Activated naive CD4-positive, alpha-beta T cell treated with anti-CD3 and anti-CD28 coated beads, Interleukin-2, amount 50 U/mL, for 72 hours (primary cell): ENCODE results near the gene MFF. TPM values are rescaled to one million over a fixed set of nuclear protein-coding genes. Genes with fewer than 3 reads are reported as not detected.

Source experiments
- ATAC-seq, 2 donors: fragments of 150-1000 bp; cut with Tn5 transposase; 2 replicates each; pipeline ENCODE4 v1.10.0; 2021; ENCODE audit warnings: mild to moderate bottlenecking in 2 of 2, moderate library complexity in 2 of 2
- DNase-seq, 2 donors: peaks; one replicate each; pipeline ENCODE4 v3.0.0; 2021 to 2022; ENCODE audit warnings: low spot score in 2 of 2
- H3K27ac Mint-ChIP-seq, 2 donors: one replicate each; pipeline ENCODE4 v1.8.0; 2022; ENCODE audit warnings: mild to moderate bottlenecking in 2 of 2, mixed read lengths in 2 of 2
- H3K36me3 Mint-ChIP-seq, 2 donors: one replicate each; pipeline ENCODE4 v1.8.0; 2022; ENCODE audit warnings: mixed read lengths in 2 of 2
- H3K9me3 Mint-ChIP-seq, 2 donors: one replicate each; pipeline ENCODE4 v1.8.0; 2022; ENCODE audit warnings: mixed read lengths in 2 of 2
- total RNA-seq, 2 donors: library from RNA; stranded (reverse); gene quantifications; one replicate each; pipeline ENCODE4 v1.2.3, GENCODE V29; 2022

MFF gene
- total RNA-seq, 2 donors from 2014 or later = 60.1 to 88.1 TPM

DNA sequence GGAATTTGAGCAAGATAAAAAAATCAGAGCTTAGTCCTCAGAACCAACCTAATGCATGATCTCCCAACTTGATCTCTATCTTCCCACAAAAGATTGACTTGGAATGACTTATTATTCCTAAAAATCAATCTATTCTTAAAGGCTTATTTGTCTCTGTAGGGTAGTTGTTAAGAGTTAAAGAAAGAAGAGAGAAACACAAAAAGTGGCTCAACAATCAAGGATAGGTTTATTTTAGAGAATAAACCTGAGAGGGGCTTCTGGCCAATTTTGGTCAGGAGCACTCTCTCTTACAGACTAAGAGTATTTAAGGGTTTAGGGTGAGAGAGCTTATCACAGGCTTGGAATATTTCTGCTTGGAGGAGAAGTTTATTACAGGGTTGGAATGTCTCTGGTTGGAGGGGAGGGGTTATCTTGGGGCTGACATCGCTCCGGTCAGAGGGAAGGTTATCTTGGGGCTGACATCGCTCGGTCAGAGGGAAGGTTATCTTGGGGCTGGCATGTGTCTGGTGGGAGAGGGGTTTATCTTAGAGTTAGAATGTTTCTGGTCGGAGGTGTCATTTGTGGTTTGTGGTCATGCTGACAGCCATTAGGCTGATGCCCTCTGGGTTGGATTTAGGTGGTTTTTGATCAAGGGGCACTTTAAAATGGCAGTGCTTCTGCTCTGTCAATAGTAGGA, 2.4 kb upstream of the MFF start:
- peaks cover 3 to 9% of the 10 kb centered on the region in 2 donors for H3K9me3 Mint-ChIP-seq
- no peak overlapping the region for H3K27ac Mint-ChIP-seq
- peaks cover 18% of the 10 kb centered on the region in 2 donors for H3K36me3 Mint-ChIP-seq
- DNase-seq = no peak
- no peak for ATAC-seq

DNA sequence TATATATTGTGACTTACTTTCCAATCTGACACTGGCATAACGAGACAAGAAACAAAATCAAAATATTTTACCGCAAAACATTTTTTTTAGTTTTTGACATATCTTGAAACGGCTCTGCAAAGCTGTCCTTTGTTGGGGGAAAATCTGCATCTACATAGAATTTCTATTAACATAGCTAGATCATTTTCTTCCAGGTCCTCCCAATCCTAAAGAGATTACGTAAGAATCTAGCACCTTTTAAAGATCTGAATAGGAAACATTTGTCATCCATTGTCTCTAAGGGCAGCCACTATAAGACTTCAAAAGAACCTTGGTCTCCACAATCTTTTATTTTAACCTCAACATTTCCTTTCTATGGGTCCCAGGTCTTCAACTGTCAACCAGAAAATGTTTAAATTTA, 1.2 kb upstream of the MFF start:
- peaks cover 3 to 9% of the 10 kb centered on the region in 2 donors for H3K9me3 Mint-ChIP-seq
- H3K27ac Mint-ChIP-seq = peak overlapping the region in 1 of 2 donors; percentile 96
- DNase-seq (no peak), ATAC-seq (no peak)
- peaks cover 16 to 18% of the 10 kb centered on the region in 2 donors for H3K36me3 Mint-ChIP-seq

DNA sequence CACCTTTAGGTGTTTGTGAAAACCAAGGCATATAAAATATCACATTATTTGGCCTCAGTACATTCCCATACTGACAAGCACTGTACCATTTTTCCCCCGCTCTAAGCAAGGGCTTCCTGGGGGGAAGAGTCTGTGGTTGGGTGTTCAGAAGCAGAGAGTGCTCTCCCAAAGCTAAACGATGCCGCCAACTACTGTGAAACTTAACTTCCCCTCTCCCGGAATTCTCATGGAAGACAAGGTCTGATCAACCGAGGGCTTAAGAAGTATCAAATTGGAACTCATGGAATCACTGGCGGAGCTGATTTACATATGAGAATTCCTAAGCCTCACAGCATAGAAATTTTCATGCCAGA, 433 bp upstream of the MFF start:
- peak in 1 of 2 donors; percentile 3 for ATAC-seq
- peaks cover 16 to 18% of the 10 kb centered on the region in 2 donors for H3K36me3 Mint-ChIP-seq
- DNase-seq = no peak
- H3K27ac Mint-ChIP-seq = peak overlapping the region; percentile 55 to 96
- H3K9me3 Mint-ChIP-seq = peaks cover 3 to 9% of the 10 kb centered on the region in 2 donors

DNA sequence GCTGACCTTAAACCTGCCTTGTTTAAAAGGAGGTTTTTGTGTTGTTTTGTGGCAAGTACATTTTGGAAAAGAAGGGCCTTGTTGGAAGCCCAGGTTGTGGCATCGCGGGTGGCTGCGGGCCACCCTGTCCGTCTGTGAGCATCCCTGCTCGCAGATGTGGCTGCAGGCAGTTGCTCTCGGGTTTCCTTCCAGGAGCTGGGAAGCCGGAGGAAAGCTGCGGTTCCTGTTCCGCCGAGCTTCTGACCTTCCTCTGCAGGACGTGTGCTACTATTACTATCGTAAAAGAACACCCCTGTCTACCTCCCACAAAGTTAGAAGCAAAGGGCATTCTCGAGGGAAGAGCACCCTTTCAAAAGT, 766 bp downstream of the MFF start:
- no peak for DNase-seq

DNA sequence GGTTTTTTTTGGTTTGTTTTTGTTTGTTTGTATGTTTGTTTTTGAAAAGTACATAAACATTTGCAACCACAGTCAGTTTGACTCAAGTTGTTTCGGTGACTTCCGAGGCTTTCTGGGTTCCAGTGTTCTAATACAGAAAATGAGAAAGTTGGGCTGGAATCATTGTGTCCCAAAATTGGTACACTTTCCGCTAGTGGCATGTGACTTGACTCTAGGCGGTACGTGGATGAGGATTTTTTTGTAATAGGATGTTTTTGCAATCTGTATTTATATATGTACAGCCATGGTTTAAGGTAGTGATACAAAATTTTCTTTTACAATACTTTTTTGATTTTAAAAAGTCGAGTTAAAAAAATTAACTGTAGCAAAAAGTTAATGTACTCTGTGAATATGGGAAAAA, 1.7 kb downstream of the MFF start:
- no peak overlapping the region for H3K27ac Mint-ChIP-seq
- ATAC-seq (no peak), DNase-seq (no peak)
- H3K36me3 Mint-ChIP-seq = peaks cover 14 to 16% of the 10 kb centered on the region in 2 donors
- H3K9me3 Mint-ChIP-seq = peaks cover 2 to 9% of the 10 kb centered on the region in 2 donors

More for the DNA sequence above, 766 bp downstream of the MFF start:
- Mint-ChIP-seq H3K9me3 (peaks cover 3 to 9% of the 10 kb centered on the region in 2 donors), H3K36me3 (peaks cover 16 to 18% of the 10 kb centered on the region in 2 donors), H3K27ac (peak overlapping the region; percentile 96 to 99)
- no peak for ATAC-seq

DNA sequence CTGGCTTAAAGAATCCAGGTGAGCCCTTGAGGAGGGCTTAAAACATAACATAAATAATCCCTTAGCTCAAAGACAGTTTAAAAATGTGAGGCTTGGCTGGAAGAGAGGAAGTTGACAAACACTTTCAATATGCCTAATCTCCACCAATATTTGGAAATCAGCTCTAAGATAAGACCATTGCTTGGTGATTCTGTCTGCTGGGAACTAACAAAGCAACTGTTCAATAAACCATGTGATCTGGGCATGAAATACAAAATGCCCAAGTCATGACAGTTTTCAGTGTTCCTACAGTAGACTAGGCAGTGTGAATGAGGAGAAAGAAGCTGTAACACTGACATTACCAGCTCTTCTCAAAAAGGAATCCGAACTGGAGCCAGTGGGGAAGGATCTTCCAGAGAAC, 10.7 kb downstream of the MFF start:
- no peaks in the 10 kb centered on the region for H3K9me3 Mint-ChIP-seq
- peak overlapping the region in 1 of 2 donors; percentile 14 for H3K27ac Mint-ChIP-seq
- DNase-seq (no peak), ATAC-seq (peak in 1 of 2 donors; percentile 54)
- peaks cover 14 to 47% of the 10 kb centered on the region in 2 donors for H3K36me3 Mint-ChIP-seq

DNA sequence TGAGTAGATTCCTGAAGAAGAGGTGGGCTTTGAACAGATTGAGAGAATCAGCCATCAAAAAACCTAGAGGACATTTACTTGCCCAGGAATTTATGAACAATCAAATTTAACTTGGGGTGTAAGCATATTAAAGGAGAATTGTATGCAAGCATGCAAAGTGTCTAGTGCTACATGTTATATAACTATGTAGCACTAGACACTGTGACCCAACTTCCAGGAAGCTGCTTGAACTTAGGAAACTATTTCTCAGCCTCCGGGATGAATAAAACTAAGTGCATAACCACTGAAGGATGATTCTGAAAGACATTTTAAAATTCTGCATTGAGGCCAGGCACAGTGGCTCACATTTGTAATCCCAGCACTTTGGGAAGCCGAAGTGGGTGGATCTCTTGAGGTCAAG, 12.4 kb downstream of the MFF start:
- Mint-ChIP-seq H3K9me3 (no peaks in the 10 kb centered on the region), H3K36me3 (peaks cover 14 to 44% of the 10 kb centered on the region in 2 donors), H3K27ac (no peak overlapping the region)
- no peak for DNase-seq
- no peak for ATAC-seq

DNA sequence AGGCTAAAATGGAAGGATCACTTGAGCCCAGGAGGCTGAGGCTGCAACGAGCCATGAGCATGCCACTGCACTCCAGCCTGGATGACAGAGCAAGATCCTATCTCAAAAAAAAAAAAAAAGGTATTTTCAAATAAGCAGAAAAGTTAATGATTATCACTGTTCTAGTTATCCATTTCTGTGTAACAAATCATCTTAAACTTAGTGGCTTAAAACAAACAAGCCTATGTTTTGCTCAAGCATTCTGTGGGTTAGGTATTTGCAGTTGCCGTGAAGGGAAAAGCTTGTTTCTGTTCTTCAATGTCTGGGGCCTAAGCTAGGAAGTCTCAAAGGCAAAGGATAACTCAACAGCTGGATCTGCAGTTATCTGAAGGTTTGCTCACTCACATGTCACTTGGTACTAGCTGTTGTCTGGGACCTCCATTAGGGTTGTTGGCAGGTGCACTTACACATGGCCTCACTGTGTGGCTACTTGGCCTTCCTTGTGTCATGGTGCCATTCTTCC, 14.1 kb downstream of the MFF start:
- Mint-ChIP-seq H3K9me3 (no peaks in the 10 kb centered on the region), H3K27ac (no peak overlapping the region), H3K36me3 (peaks cover 14 to 30% of the 10 kb centered on the region in 2 donors)
- ATAC-seq = no peak
- no peak for DNase-seq

DNA sequence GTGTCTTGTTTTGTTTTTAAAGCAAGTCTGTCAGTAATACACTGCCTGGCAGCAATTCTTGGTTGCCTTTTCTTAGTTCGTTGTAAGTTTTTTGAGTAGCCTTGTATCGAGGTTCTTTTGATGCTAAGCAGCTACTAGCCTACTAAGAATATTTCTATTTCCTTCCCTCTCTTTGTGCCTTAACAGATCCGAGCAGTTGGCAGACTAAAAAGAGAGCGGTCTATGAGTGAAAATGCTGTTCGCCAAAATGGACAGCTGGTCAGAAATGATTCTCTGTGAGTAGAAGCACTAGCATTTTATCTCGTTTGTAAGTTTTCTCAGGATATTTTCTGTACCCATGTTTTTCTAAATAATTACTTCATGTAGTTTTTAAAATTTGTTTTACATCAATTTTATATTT, 15.1 kb downstream of the MFF start:
- ATAC-seq = no peak
- no peaks in the 10 kb centered on the region for H3K9me3 Mint-ChIP-seq

DNA sequence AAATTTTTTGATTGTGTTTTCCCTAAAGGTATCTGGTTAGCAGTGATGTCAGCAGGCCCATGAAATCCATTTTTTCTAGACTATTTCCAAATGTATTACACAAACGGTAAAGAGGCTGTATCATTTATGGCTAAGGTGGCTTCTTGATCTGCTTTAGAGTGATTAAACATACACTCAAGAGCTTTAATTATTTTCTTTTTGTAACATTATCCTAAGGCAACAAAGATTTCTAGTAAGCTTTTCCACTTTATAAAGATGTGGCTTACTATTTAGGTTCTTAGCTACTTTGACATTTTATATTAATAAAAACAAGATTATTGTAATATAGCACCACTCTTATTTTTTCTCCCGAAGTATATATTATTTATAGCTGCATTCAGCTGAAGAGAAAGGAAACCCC, 16.5 kb downstream of the MFF start:
- H3K27ac Mint-ChIP-seq = peak overlapping the region in 1 of 2 donors; percentile 22
- H3K9me3 Mint-ChIP-seq = no peaks in the 10 kb centered on the region
- ATAC-seq = no peak
- no peak for DNase-seq
- peaks cover 0 to 7% of the 10 kb centered on the region in 2 donors for H3K36me3 Mint-ChIP-seq

More for the DNA sequence above, 15.1 kb downstream of the MFF start:
- Mint-ChIP-seq H3K27ac (no peak overlapping the region), H3K36me3 (peaks cover 10 to 20% of the 10 kb centered on the region in 2 donors)
- DNase-seq = no peak

DNA sequence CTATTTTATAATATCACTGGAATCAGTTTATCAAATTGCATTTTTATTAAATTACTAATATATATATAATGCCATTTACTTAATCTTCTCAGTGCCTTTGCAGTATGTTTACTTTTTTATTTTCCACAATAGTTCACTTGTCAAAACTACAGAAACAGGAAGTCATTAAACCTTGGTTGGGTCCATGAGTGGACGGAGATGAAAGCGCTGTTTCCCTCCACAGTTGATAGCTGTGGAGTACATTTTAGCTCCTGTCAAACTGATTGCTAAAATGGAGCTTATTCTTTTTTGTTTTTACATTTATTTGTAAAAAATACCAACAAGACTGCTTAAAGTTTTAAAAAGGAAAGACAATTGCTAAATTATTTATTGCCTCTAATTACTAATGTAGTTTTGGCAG, 19.2 kb downstream of the MFF start:
- ATAC-seq (no peak), DNase-seq (no peak)
- Mint-ChIP-seq H3K27ac (no peak overlapping the region), H3K36me3 (no peaks in the 10 kb centered on the region), H3K9me3 (no peaks in the 10 kb centered on the region)

DNA sequence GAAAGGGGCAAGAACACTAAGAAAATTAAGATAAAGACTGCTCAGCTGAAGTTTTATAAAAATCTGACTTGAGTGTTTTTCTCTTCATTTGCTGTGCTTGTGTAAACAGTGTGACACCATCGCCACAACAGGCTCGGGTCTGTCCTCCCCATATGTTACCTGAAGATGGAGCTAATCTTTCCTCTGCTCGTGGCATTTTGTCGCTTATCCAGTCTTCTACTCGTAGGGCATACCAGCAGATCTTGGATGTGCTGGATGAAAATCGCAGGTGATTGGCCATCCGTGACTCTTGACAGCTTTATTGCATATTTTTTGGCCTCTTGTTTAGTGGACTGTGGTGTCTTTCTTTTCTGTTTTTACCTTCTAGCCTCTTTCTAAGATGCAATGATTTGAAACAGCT, 22.1 kb downstream of the MFF start:
- no peak overlapping the region for H3K27ac Mint-ChIP-seq
- no peaks in the 10 kb centered on the region for H3K9me3 Mint-ChIP-seq
- ATAC-seq = no peak
- no peaks in the 10 kb centered on the region for H3K36me3 Mint-ChIP-seq
- no peak for DNase-seq

DNA sequence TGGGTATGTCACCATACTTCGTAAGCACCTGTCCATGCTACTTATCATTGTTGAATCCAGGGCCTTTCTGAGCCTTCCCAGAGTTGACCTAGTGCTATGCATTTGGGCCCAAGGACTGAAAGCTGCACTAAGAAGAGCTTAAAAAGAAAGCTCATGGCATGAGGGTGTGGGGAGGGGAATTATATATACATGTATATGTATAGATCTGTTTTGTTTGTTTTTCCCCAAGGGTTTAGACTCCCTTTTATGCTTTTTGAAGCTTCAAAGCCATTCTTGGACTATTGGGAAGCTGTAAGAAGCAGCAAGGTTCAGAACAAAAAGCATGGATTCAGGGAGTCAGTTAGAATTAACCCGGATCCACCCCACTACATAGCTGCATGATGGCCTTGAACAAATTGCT, 23.3 kb downstream of the MFF start:
- H3K9me3 Mint-ChIP-seq = no peaks in the 10 kb centered on the region
- H3K27ac Mint-ChIP-seq = no peak overlapping the region
- no peak for ATAC-seq
- H3K36me3 Mint-ChIP-seq = no peaks in the 10 kb centered on the region
- no peak for DNase-seq

DNA sequence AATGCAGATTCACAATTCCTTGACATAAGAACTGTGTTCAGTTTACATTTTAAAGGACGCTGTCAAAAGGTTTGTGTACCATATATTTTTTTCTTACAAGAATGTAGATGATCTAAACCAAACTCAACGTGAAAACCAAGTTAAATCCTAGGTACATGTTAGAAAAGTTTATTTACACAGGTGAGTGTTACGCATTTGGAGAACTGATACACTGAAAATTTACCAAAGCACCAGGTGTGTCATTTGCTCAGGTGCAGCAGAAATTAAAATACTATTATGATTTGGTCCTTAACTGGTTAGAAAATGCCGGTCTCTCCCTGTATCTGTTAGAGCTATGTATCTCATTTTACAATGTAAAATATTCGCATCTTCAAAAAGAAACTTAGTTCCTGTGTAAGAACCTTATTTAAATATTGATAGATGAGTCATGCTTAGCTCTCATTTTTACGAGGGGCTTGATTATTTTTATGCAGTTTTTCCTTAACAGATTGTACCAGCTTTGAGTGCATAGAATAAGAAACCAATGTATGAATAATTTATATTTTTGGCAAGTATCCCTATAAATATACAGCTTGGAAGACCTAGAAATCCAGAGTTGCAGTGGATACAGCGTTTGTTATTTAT, 25.1 kb downstream of the MFF start:
- DNase-seq = no peak

DNA sequence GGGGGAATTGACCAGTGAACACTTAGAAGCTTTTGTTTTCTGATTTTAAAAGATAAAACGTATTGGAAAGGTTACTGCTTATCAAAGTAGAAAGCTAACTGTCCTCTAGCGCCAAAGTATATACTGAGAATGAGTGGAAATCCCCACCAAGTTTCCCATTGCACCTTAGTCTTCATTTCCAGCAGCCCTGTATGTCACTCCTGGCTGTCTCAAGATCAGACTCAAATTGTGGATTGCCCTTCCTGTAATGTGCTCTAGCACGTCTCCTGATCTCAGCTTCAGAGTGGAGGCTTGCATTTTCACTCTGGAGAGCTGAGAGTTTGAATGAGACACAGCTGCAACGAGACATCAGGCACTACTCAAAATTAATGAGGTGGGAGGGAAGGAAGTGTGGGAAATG, 26.6 kb downstream of the MFF start:
- Mint-ChIP-seq H3K9me3 (no peaks in the 10 kb centered on the region), H3K36me3 (no peaks in the 10 kb centered on the region)
- peak; percentile 41 to 75 for ATAC-seq

More for the DNA sequence above, 25.1 kb downstream of the MFF start:
- Mint-ChIP-seq H3K36me3 (no peaks in the 10 kb centered on the region), H3K9me3 (no peaks in the 10 kb centered on the region), H3K27ac (peak overlapping the region in 1 of 2 donors; percentile 27)
- no peak for ATAC-seq

DNA sequence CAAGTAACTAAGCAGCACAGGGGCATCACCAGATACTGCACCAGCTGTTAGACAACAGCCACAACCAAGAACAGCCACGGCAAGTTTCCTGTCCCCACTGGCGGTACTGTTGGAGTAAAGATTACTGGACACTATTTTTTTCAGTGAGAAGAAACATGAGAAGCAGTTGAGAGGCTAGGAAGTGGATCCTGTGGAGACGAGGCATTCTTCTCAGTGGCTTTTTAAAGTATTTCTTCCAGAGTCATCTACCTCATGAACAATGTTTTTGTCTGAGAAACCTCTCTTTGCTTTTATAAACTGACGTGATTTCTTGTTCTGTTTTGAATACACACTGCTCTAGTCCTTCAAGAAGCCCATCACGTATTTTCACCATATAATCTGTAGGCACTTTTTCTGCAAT, 35.3 kb downstream of the MFF start:
- Mint-ChIP-seq H3K27ac (peak overlapping the region in 1 of 2 donors; percentile 63), H3K9me3 (no peaks in the 10 kb centered on the region), H3K36me3 (no peaks in the 10 kb centered on the region)
- no peak for DNase-seq
- ATAC-seq = no peak

More for the DNA sequence above, 26.6 kb downstream of the MFF start:
- peak overlapping the region; percentile 7 to 25 for H3K27ac Mint-ChIP-seq
- no peak for DNase-seq

DNA sequence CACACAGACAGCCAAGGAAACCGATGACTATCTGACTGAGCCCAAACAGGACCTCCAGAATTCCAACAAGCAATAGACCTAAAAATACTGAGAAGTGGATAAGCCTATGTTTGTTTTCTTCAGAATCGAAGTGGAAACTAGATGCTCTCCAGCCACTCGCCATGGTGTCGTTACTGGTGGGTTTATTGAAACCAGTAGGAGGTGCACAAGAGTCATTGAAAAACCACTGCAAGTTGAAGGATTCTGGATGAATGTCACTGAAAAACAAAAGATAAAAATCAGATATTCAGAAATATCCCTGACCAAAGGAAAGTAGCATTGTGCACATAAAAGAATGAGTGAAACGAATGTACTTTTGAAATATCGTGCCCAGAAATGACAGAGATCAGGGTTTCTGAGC, 38.7 kb downstream of the MFF start:
- no peak for ATAC-seq
- H3K27ac Mint-ChIP-seq = peak overlapping the region in 1 of 2 donors; percentile 44

More for the DNA sequence above, 38.7 kb downstream of the MFF start:
- Mint-ChIP-seq H3K9me3 (no peaks in the 10 kb centered on the region), H3K36me3 (no peaks in the 10 kb centered on the region)
- no peak for DNase-seq
